Keratinocyte (primary cell): ENCODE results near the gene TLN1. TPM values are rescaled to one million over a fixed set of nuclear protein-coding genes. Genes with fewer than 3 reads are reported as not detected.

Source experiments
- DNase-seq: peaks from one replicate; pipeline ENCODE4 v3.0.0-alpha.2; 2011; ENCODE audit warnings: low read depth, missing footprints, low spot score
- FAIRE-seq: peaks from 2 replicates; lab custom pipeline; 2011; peaks lifted over from hg19 to GRCh38; lab: Jason Lieb, UNC
- H2AFZ ChIP-seq: 2 replicates; pipeline ENCODE4 v1.6.0; 2012; ENCODE audit warnings: low read length, control low read depth, inconsistent platforms; ENCODE audit not compliant: control insufficient read depth
- H3K27ac ChIP-seq: 2 replicates; pipeline ENCODE4 v1.5.1; 2011; ENCODE audit warnings: low read length; ENCODE audit not compliant: control insufficient read depth, insufficient read depth
- H3K27me3 ChIP-seq: 3 replicates; pipeline ENCODE4 v1.6.0; 2011; ENCODE audit warnings: low read length; ENCODE audit not compliant: control insufficient read depth, insufficient read depth; ENCODE audit errors: extremely low read depth
- H3K36me3 ChIP-seq, 2 experiments: 2 replicates in 1 of 2; 3 replicates in 1 of 2; pipeline ENCODE4 v1.5.1; 2011; ENCODE audit warnings: low read length in 2 of 2, mild to moderate bottlenecking in 1 of 2; ENCODE audit not compliant: control insufficient read depth in 2 of 2, insufficient read depth in 2 of 2; ENCODE audit errors: extremely low read depth in 1 of 2
- H3K4me1 ChIP-seq: 3 replicates; pipeline ENCODE4 v1.5.1; 2011; ENCODE audit warnings: low read length; ENCODE audit not compliant: control insufficient read depth, insufficient read depth; ENCODE audit errors: extremely low read depth
- H3K4me2 ChIP-seq: 3 replicates; pipeline ENCODE4 v1.6.0; 2011; ENCODE audit warnings: low read depth, low read length; ENCODE audit not compliant: control insufficient read depth, insufficient read depth; ENCODE audit errors: extremely low read depth
- H3K4me3 ChIP-seq, 3 experiments: fragments of 200-600 bp in 1 of 3; sonication (generic) in 1 of 3; 2 replicates in 2 of 3; 3 replicates in 1 of 3; pipeline ENCODE4 v1.5.1; 2011 to 2016; ENCODE audit warnings: low read length in 3 of 3, mild to moderate bottlenecking in 3 of 3, control low read depth in 2 of 3, inconsistent platforms in 1 of 3, low read depth in 1 of 3, mixed read lengths in 1 of 3, mixed run types in 1 of 3, moderate library complexity in 1 of 3; ENCODE audit not compliant: control insufficient read depth in 2 of 3, insufficient read depth in 2 of 3; ENCODE audit errors: extremely low read depth in 1 of 3
- H3K79me2 ChIP-seq: 2 replicates; pipeline ENCODE4 v1.6.0; 2012; ENCODE audit warnings: low read length; ENCODE audit not compliant: control insufficient read depth, insufficient read depth
- H3K9ac ChIP-seq: 3 replicates; pipeline ENCODE4 v1.6.0; 2011; ENCODE audit warnings: low read length; ENCODE audit not compliant: control insufficient read depth, insufficient read depth; ENCODE audit errors: extremely low read depth
- H3K9me1 ChIP-seq: 3 replicates; pipeline ENCODE4 v1.6.0; 2011; ENCODE audit warnings: low read length; ENCODE audit not compliant: control insufficient read depth, insufficient read depth; ENCODE audit errors: extremely low read depth
- H3K9me3 ChIP-seq: 2 replicates; pipeline ENCODE4 v1.5.1; 2012; ENCODE audit warnings: low read depth, low read length; ENCODE audit not compliant: control insufficient read depth
- H4K20me1 ChIP-seq: 3 replicates; pipeline ENCODE4 v1.6.0; 2011; ENCODE audit warnings: low read length; ENCODE audit not compliant: control insufficient read depth, insufficient read depth; ENCODE audit errors: extremely low read depth
- EZH2 ChIP-seq: IDR thresholded peaks from one replicate; pipeline ENCODE4 v1.6.1; 2012; ENCODE audit warnings: inconsistent platforms, mild to moderate bottlenecking, low read length, moderate library complexity
- dilution Hi-C: fragments of 300-500 bp; cut with MboI; formaldehyde crosslinking; loops from one replicate; pipeline ENCODE4 v1.7.0; 2020; ENCODE audit warnings: low sequenced_read_pairs; ENCODE audit not compliant: extremely low pct_ligation_motif_present
- polyA plus RNA-seq, 5 experiments: library from polyadenylated mRNA; depleted of rRNA in 3 of 5; stranded (reverse) in 3 of 5; stranded (forward) in 1 of 5; unstranded in 1 of 5; fragments of >200 nt; gene quantifications; 1 replicate in 1 of 5; 2 replicates in 3 of 5; 3 replicates in 1 of 5; pipeline versions ENCODE4 v1.2.1 to v1.2.3, GENCODE V29; 2011 to 2012; ENCODE audit warnings: missing spikeins in 2 of 5, low read depth in 1 of 5, low replicate concordance in 1 of 5
- TF ChIP-seq, protein P1 (sequence below), 3 experiments: IDR thresholded peaks in 1 of 3; conservative IDR thresholded peaks in 1 of 3; optimal IDR thresholded peaks in 1 of 3; 2 replicates in 2 of 3; 3 replicates in 1 of 3; pipeline versions ENCODE3 to v1.5.1; 2011; ENCODE audit warnings: low read length in 3 of 3, mild to moderate bottlenecking in 3 of 3, moderate library complexity in 2 of 3, control low read depth in 1 of 3, inconsistent platforms in 1 of 3; ENCODE audit not compliant: insufficient read depth in 2 of 3; ENCODE audit errors: extremely low read depth in 1 of 3

TLN1 gene
- polyA plus RNA-seq, 1 donor (not counting 4 experiments of a cell fraction or from before 2014, with no cell fraction given), result 53.0 TPM

DNA sequence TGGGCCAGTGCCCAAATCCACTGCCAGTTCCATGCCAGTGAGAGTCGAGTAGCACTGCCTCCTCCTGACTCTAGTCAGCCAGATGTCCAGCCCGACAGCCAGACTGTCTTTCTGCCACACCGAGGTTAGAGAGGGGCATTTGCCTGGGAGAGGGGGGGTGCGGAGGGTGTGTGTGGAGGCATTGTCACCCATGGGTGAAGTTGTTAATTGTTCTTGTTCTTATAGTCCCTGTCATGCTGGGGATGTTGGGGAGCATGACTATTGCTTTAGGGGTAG, 18.2 kb upstream of the TLN1 start:
- H3K4me3 ChIP-seq, result peak overlapping the region in 2 of 3 experiments; percentile 80
- H3K9ac ChIP-seq, result peak overlapping the region; percentile 76
- peaks cover 3% of the 10 kb centered on the region for H3K9me1 ChIP-seq
- H3K27me3 ChIP-seq, result no peaks in the 10 kb centered on the region
- no peak for FAIRE-seq
- DNase-seq, result no peak
- peak overlapping the region; percentile 65 for H3K4me2 ChIP-seq
- peaks cover 5% of the 10 kb centered on the region for H4K20me1 ChIP-seq
- H3K4me1 ChIP-seq, result peaks cover 24% of the 10 kb centered on the region
- TF ChIP-seq, protein P1, sequence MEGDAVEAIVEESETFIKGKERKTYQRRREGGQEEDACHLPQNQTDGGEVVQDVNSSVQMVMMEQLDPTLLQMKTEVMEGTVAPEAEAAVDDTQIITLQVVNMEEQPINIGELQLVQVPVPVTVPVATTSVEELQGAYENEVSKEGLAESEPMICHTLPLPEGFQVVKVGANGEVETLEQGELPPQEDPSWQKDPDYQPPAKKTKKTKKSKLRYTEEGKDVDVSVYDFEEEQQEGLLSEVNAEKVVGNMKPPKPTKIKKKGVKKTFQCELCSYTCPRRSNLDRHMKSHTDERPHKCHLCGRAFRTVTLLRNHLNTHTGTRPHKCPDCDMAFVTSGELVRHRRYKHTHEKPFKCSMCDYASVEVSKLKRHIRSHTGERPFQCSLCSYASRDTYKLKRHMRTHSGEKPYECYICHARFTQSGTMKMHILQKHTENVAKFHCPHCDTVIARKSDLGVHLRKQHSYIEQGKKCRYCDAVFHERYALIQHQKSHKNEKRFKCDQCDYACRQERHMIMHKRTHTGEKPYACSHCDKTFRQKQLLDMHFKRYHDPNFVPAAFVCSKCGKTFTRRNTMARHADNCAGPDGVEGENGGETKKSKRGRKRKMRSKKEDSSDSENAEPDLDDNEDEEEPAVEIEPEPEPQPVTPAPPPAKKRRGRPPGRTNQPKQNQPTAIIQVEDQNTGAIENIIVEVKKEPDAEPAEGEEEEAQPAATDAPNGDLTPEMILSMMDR (optimal IDR thresholded peaks at IDR 0.05 in 1 of 3, IDR thresholded peaks at IDR 0.05 in 1 of 3, conservative IDR thresholded peaks at IDR 0.05 in 1 of 3; ENCODE audit: extremely low read depth in 1 of 3, insufficient read depth in 2 of 3, low read length in 3 of 3), result no peak
- TF ChIP-seq EZH2, result no peak
- no peak overlapping the region for H3K27ac ChIP-seq
- peaks cover 24 to 27% of the 10 kb centered on the region in 2 experiments for H3K36me3 ChIP-seq
- dilution Hi-C loops, result no loop called here
- no peak overlapping the region for H2AFZ ChIP-seq
- no peaks in the 10 kb centered on the region for H3K9me3 ChIP-seq
- peaks cover 37% of the 10 kb centered on the region for H3K79me2 ChIP-seq

DNA sequence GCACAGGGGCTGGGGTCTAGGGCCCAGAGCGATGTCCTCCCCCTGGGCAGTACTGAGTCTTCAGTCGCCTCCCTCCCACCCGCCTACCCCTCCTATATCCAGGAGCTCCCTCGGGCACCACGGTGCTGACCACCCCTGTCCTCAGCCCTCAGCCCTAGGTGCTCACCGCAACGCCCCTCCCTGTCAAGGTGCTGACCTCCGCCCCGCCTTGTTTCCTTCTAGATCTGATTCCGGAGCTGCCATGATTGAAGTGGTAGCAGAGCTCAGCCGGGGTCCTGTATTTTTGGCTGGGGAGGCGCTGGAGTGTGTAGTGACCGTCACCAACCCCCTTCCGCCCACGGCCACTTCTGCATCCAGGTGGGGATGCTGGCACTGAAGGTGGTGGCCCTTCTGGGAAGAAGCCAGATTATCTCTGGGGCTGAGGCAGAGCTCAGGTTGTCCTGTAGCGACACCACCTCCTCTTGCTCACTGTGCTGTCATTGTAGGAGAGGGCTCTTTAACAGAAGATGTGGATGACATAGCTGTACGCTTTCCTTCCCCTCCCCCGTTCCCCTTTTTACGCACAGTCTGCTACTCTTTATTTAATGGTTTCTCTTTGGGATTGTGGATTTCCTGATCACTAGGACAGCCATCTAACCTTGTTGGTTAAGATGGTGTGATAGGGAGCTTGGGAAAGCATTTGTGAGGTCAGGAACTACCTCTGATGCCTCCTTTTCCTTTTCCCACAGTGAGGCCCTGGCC, 17.7 kb upstream of the TLN1 start:
- H3K9ac ChIP-seq, result peak overlapping the region; percentile 76
- H3K4me3 ChIP-seq, result peak overlapping the region; percentile 73 to 80 (median 80)
- H3K9me3 ChIP-seq, result no peaks in the 10 kb centered on the region
- TF ChIP-seq EZH2, result no peak
- TF ChIP-seq, protein P1 (optimal IDR thresholded peaks at IDR 0.05 in 1 of 3, IDR thresholded peaks at IDR 0.05 in 1 of 3, conservative IDR thresholded peaks at IDR 0.05 in 1 of 3; ENCODE audit: extremely low read depth in 1 of 3, insufficient read depth in 2 of 3, low read length in 3 of 3), result peak in 1 of 3 experiments; percentile 23
- H3K4me1 ChIP-seq, result peaks cover 24% of the 10 kb centered on the region
- H3K9me1 ChIP-seq, result peaks cover 3% of the 10 kb centered on the region
- peak overlapping the region; percentile 84 for H2AFZ ChIP-seq
- peak overlapping the region; percentile 65 for H3K4me2 ChIP-seq
- DNase-seq (no peak), FAIRE-seq (peak; percentile 23)
- H3K27me3 ChIP-seq, result no peaks in the 10 kb centered on the region
- H3K27ac ChIP-seq, result peak overlapping the region; percentile 48
- peaks cover 5% of the 10 kb centered on the region for H4K20me1 ChIP-seq
- peaks cover 25 to 27% of the 10 kb centered on the region in 2 experiments for H3K36me3 ChIP-seq
- peaks cover 38% of the 10 kb centered on the region for H3K79me2 ChIP-seq
- dilution Hi-C loops, result no loop called here
